Smooth muscle cell (in vitro differentiated cells): ENCODE results near the gene LRRN2. TPM values are rescaled to one million over a fixed set of nuclear protein-coding genes. Genes with fewer than 3 reads are reported as not detected.

Experiments used
- DNase-seq: peaks from one replicate; lab custom pipeline; 2025; ENCODE audit not compliant: unreplicated experiment; lab: John Stamatoyannopoulos, UW
- H2AFZ ChIP-seq: fragments of 200-600 bp; sonication (generic); 2 replicates; pipeline ENCODE4 v1.6.0; 2016; ENCODE audit warnings: antibody characterized with exemption, low read depth, mild to moderate bottlenecking
- H3F3A ChIP-seq: fragments of 200-600 bp; sonication (generic); 2 replicates; pipeline ENCODE4 v1.6.0; 2017; ENCODE audit warnings: antibody characterized with exemption, low read depth
- H3K27ac ChIP-seq: fragments of 200-600 bp; sonication (generic); 2 replicates; pipeline ENCODE4 v1.5.1; 2016; ENCODE audit warnings: low read depth, mild to moderate bottlenecking
- H3K27me3 ChIP-seq: fragments of 200-600 bp; sonication (generic); 2 replicates; pipeline ENCODE4 v1.6.1; 2016; ENCODE audit warnings: low read depth, mild to moderate bottlenecking
- H3K36me3 ChIP-seq: fragments of 200-600 bp; sonication (generic); 2 replicates; pipeline ENCODE4 v1.5.1; 2016; ENCODE audit warnings: low read depth
- H3K4me1 ChIP-seq: fragments of 200-600 bp; sonication (generic); 2 replicates; pipeline ENCODE4 v1.5.1; 2016; ENCODE audit warnings: low read depth
- H3K4me2 ChIP-seq: fragments of 200-600 bp; sonication (generic); 2 replicates; pipeline ENCODE4 v1.6.0; 2016; ENCODE audit warnings: mild to moderate bottlenecking
- H3K4me3 ChIP-seq: fragments of 200-600 bp; sonication (generic); 2 replicates; pipeline ENCODE4 v1.5.1; 2016; ENCODE audit warnings: mild to moderate bottlenecking
- H3K79me2 ChIP-seq: fragments of 200-600 bp; sonication (generic); 2 replicates; pipeline ENCODE4 v1.6.0; 2016; ENCODE audit warnings: low read depth, mild to moderate bottlenecking
- H3K9ac ChIP-seq: fragments of 200-600 bp; sonication (generic); 2 replicates; pipeline ENCODE4 v1.6.0; 2016; ENCODE audit warnings: low read depth
- H3K9me3 ChIP-seq: fragments of 200-600 bp; sonication (generic); replicated peaks from 2 replicates; pipeline ENCODE4 v1.5.1; 2016; ENCODE audit warnings: low read depth
- H4K20me1 ChIP-seq: fragments of 200-600 bp; sonication (generic); 2 replicates; pipeline ENCODE4 v1.6.0; 2016; ENCODE audit warnings: low read depth
- CTCF ChIP-seq: fragments of 200-600 bp; sonication (generic); IDR thresholded peaks from 2 replicates; pipeline ENCODE4 v1.5.1; 2017; ENCODE audit warnings: borderline replicate concordance, mild to moderate bottlenecking, antibody characterized with exemption; ENCODE audit not compliant: insufficient read depth, poor library complexity, severe bottlenecking
- WGBS: methylation state at CpG from one replicate; pipeline ENCODE4 v1.1.7; 2016; ENCODE audit warnings: low lambda C conversion rate; 5-methylcytosine and 5-hydroxymethylcytosine counted together
- polyA plus RNA-seq: library from polyadenylated mRNA; unstranded; fragments of >200 nt; fragmentation: Nextera tagmentation; extraction: Ambion mirVana; gene quantifications from 2 replicates; pipeline ENCODE4 v1.2.1, GENCODE V29; 2016
- total RNA-seq: library from RNA; depleted of rRNA; stranded (reverse); fragments of >200 nt; gene quantifications from 2 replicates; pipeline ENCODE4 v1.2.3, GENCODE V29; 2014

Gene LRRN2
- total and polyA plus RNA-seq, 2 experiments from 2014 or later: 1.3 to 2.4 TPM

DNA sequence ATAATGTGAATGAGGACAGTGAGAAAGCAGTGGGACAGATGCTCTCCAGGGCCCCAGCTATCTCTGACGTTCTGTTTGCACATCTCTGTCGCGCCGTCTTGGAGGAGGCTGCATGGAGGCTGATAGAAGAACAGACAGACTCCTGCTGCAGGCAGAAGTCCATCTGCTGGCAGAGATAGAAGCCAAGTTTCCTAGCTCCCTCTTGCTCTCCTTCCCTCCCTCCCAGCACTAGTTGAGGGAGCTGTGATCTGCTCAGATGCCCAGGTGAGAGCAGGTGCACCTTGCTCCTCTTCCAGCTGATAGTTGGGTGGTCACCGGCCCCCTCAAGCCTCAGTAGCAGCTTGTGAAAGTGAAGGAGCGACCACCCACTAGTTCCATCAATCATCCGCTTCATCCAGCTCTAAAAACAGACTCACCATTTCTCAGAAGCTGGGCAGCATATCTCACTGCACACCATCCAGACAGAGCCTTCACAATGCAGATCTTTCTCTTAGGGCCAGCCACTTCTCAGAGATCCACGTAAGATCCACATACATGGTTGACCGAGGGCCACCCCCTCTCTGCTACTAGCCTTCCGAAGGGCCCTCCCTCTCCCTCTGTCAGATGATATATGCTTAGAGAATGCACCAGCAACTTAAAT is 12.9 kb downstream of the LRRN2 start:
- Histone ChIP-seq H4K20me1 (no peaks in the 10 kb centered on the region), H3K9ac (no peak overlapping the region), H3K79me2 (no peaks in the 10 kb centered on the region), H3K4me3 (no peak overlapping the region), H2AFZ (no peak overlapping the region), H3F3A (peaks cover 8% of the 10 kb centered on the region), H3K27me3 (no peaks in the 10 kb centered on the region), H3K4me2 (no peak overlapping the region), H3K36me3 (no peaks in the 10 kb centered on the region), H3K4me1 (no peaks in the 10 kb centered on the region), H3K9me3 (no peaks in the 10 kb centered on the region), H3K27ac (no peak overlapping the region)
- no peak for TF ChIP-seq CTCF
- no peak for DNase-seq
- 90% methylated on average over 10 of the region's 10 CpGs for WGBS

- Histone ChIP-seq H3K9me3 (no peaks in the 10 kb centered on the region), H3K4me3 (no peak overlapping the region), H3K4me2 (no peak overlapping the region), H3K9ac (no peak overlapping the region), H2AFZ (no peak overlapping the region), H3K36me3 (no peaks in the 10 kb centered on the region), H3K4me1 (no peaks in the 10 kb centered on the region), H3F3A (peaks cover 8% of the 10 kb centered on the region), H4K20me1 (no peaks in the 10 kb centered on the region), H3K79me2 (no peaks in the 10 kb centered on the region), H3K27ac (no peak overlapping the region), H3K27me3 (no peaks in the 10 kb centered on the region)
- DNase-seq: no peak
- WGBS: 94% methylated on average over 6 of the region's 6 CpGs
- no peak for TF ChIP-seq CTCF
Measured at GRCh38 chr1:204672069-204672468, 13.5 kb downstream of the LRRN2 start.

GRCh38 chr1:204670152-204670927 is 15.2 kb downstream of the LRRN2 start:
- Histone ChIP-seq H3K9me3 (no peaks in the 10 kb centered on the region), H3K79me2 (no peaks in the 10 kb centered on the region), H3K36me3 (no peaks in the 10 kb centered on the region), H3K4me1 (no peaks in the 10 kb centered on the region), H2AFZ (no peak overlapping the region), H3F3A (peaks cover 8% of the 10 kb centered on the region), H3K4me3 (no peak overlapping the region), H3K4me2 (peak overlapping the region; percentile 69), H3K27ac (peak overlapping the region; percentile 64), H4K20me1 (no peaks in the 10 kb centered on the region), H3K27me3 (no peaks in the 10 kb centered on the region), H3K9ac (no peak overlapping the region)
- 25% methylated on average over 10 of the region's 10 CpGs for WGBS
- no peak for TF ChIP-seq CTCF
- no peak for DNase-seq
